Fibroblast of skin of right biceps (primary cell): ENCODE results near the gene SUSD2.
"Not testable (repeated sequence)": the region's sequence is repeated elsewhere in the genome, so short reads cannot be mapped to it uniquely, and the experiment has no call there.

Source experiments
- DNase-seq: peaks from one replicate; pipeline ENCODE4 v3.0.0-alpha.2; 2013

Gene SUSD2

DNA sequence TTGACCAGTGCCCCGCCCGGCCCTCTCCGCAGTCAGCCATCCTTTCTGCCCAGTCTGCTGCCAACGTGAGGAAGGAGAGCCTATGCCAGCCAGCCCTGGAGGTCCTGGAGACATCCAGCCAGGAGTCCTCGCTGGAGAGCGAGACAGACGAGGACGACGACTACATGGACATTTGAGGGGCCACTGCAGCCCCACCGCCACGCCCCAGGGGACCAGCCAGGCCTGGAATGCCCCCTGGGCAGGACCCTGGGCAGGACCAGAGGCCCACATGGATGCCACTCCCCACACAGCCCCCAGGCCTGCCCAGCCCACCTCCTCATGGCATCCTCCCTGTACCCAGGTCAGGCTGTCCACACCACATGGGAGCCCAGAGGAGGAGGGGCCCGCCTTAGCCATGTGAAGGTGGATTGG lies 3.3 kb upstream of the SUSD2 start:
- no peak for DNase-seq

DNA sequence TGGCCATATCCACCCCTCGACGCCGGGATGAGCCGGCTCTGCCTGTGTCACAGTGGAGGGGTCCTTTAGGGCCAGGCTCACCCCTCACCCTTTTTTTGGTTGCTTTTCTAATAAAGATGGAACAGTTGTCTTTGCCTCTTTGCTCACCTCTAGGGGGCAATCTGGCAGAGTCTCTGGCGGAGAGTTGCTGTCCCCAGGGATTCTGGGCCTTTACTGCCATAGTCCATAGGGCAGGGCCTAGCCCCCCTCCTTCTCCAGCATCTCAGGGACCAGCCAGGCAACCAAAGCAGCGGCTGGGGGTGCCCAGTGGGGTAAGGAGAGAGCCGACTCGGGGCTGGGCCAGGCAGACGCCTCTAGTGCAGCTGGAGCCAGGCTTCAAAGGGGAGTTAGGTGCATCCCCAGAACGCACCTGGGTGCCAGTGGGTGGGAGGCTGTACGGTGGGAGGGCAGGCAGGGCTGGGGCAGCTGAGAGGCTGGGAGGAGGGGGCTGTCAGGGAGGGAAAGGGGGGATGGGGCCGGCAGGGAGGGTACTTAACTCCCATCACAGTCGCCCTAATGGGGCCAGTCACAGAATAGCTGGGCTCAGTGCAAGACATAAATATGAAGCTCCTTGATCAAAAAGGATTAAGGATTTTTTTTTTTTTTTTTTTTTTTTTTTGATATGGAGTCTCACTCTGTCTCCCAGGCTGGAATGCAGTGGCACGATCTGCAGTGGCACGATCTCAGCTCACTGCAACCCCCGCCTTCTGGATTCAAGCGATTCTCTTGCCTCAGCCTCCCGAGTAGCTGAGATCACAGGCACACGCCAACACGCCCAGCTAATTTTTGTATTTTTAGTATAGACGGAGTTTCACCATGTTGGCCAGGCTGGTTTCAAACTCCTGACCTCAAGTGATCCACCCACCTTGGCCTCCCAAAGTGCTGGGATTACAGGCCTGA lies 2.5 kb upstream of the SUSD2 start:
- peak; percentile 22 for DNase-seq

DNA sequence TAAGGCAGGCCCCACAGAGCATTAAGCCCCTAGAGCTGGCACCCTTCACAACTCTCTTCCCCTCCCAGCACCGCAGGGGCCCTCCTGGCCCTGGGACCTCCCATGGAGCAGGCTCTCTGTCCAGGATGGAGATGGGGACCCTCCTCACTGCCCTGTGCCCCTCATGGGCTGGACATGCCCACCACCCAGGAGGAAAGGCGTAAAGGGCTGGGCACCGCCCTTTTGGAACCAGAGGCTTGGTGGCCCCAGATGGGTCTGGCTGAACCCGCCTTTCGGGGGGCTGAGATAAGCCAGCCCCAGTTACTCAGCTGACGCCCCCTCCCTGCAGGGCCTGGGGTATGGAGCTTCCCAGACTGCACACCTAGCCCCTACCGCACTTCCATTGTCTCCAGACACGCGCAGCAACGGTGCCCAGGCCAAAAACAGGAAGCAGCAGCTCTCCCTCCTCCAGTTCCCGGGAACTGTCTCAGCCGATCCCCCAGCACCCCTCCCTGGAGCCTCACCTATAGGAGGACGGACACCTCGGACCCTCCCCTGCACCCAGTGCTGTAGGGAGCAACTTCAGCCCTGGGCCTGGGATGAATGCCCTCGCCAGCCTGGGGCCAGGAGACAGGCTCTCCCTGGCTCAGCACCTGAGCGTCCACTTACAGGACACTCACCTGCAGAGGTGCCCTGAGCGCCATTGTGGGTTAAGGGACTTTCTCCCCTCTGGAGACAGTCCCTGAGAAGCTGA lies 1.6 kb upstream of the SUSD2 start:
- DNase-seq = no peak

DNA sequence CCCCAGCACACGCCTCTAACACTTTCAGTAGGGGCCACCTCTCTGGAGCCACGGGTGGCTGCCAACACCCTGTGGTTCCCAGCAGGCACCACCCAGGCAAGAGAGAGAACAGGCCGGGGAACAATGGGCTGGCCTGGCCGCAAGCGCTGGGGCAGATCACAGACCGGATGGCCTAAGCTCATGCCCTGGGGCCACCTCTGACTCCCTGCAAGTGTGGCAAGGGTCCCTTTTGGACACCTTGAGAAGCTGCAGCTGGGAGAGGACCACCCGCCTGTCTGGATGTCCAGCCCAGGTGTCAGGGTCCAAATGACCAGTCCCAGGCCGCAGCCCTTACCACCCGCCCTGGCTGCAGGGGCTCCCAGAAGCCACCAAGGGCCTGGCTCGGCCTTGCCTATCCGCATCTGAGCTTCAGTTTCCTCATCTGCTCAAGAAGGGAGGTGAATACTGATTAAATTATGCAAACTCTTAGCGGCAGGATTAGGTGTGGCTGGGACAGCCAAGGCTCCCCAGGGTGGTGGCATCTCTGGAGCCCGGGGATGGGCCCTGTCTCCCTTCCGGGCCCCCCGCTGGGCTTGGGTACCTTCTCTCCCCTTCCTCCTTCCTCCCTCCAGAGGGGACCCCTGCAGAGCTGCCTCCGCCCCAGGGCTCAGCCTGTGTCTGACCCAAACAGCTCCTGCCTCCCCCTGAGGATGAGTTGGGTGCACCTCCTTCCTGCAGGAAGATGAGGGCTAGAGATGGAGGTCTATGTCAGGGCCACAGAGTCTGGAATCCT lies 785 bp upstream of the SUSD2 start:
- DNase-seq = no peak

DNA sequence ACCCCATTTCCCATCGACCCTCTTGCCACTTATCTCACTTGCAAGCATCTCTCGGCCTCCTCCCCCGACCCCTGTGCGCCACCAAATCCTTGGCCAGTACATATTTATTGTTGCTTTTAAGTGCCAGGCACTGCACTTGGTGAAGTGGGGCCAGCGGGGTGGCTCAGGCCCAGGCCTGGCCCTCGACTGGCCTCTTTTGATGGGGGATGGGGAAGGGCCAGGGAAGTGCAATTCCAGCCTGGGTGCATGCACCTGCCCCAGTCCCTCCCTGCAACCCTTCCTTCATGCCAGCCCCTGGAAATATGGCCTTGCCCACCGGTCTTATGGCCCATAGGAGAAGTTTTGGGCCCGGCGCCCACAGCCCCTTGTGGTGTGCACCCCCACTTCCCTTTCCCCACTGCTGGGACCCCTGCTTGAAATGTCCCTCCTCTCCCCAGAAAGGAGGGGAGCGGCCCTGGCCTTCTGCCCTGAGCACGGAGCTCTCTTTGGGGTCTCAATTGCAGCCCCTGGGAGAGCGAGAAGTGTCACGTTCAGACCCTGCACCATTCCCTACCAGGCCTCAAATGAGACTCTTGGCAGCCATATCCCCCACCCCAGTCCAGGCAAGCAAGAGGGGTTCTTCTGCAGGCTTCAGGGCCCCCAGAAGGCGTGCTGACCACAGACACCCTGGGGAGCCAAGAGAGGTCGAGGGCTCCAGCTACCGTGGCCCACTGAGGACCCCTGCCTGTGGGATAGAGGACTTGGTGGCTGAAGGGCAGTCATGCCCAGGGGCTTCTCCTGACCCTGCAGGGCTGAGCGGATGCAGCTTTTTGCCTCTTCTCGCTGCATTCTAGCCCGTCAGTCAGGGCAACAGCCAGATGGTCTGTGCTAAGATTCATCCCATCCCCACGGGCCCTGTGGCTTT lies 961 bp downstream of the SUSD2 start:
- no peak for DNase-seq

DNA sequence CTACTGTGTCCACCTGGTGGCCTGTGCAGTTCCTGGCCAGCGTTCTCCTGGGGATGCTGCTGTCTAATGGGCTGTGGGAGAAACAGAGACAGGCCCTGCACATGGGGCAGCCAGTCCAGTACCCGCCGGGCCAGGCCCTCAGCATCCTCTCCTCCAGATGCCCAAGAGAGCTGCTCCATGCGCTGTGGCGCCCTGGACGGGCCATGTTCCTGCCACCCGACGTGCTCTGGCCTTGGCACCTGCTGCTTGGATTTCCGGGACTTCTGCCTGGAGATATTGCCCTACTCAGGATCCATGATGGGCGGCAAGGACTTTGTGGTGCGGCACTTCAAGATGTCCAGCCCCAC lies 1.6 kb downstream of the SUSD2 start:
- DNase-seq = not testable (repeated sequence)

DNA sequence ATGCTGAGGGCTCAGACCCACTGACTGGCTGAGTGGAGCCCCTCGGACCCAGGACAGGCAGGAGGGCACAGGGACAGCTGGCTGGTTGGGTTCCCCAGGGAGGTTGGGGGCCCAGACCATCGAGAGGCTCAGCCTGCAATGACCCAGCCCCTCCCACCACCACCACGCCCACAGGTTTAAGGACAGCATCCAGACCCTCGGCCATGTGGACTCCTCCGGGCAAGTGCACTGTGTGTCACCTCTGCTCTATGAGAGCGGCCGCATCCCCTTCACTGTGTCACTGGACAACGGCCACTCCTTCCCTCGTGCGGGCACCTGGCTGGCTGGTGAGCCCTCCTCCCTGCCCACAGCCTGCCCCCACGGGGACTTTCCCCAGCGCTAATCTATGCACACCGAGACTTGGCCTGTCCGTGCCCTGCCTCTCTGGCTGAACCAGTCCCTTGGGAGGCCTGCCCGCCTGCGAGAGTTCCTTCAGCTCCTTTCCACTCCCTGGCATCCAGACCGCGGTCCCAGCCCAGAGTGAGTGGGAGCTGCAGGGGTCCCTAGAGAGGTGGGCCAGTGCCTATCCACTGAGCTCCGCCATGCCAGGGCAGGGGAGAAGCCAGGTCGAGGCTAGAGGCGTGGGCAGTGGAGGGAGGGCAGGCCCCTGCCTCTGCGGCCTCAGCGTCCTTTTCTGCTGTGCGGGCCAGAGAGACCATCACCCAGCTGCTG lies 2.2 kb downstream of the SUSD2 start:
- no peak for DNase-seq

DNA sequence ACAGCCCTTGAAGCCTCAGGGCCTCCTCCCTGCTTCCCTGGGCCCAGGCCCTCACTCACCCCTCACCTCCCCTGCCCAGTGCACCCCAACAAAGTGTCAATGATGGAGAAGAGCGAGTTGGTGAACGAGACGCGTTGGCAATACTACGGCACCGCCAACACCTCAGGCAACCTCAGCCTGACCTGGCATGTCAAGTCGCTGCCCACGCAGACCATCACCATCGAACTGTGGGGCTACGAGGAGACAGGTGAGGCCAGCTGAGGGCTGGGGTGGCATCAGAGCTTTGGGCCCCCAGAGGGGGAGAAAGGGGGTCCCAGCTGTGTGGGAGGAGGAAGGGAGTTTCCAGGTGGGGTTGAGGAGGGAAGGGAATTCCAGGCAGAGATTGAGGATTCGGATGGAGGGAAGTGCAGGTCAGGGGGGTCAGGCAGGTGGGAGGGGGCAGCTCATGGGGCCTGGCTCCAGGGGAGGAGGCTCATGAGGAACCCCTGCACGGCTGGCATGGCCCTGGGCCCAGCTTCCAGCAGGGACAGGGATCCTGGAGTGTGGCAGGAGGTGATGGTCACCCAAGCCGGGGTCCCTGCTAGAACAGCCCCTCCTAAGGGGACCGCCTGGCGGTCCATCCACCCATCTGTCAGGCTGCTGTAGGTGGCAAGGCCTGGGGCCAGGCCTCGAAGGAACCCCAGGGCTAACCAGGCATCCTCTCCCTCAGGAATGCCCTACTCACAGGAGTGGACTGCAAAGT lies 2.9 kb downstream of the SUSD2 start:
- no peak for DNase-seq

DNA sequence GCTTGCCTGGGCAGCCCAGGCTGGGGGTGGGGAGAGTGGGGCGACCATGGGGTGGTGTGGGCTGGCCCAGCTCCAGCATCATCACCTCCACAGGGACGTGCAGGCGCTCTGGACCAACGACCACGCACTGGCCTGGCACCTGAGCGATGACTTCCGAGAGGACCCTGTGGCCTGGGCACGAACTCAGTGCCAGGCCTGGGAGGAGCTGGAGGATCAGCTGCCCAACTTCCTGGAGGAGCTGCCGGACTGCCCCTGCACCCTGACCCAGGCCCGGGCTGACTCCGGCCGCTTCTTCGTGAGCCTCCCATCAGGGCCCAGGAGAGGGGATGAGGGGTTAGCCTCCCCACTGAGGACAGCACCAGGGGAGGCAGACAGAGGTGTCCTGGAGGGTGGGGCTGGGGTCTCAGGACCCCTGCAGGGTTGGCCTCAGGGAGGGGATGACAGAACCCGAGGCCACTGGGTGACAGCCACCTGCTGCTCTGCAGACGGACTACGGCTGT lies 3.8 kb downstream of the SUSD2 start:
- DNase-seq = no peak

DNA sequence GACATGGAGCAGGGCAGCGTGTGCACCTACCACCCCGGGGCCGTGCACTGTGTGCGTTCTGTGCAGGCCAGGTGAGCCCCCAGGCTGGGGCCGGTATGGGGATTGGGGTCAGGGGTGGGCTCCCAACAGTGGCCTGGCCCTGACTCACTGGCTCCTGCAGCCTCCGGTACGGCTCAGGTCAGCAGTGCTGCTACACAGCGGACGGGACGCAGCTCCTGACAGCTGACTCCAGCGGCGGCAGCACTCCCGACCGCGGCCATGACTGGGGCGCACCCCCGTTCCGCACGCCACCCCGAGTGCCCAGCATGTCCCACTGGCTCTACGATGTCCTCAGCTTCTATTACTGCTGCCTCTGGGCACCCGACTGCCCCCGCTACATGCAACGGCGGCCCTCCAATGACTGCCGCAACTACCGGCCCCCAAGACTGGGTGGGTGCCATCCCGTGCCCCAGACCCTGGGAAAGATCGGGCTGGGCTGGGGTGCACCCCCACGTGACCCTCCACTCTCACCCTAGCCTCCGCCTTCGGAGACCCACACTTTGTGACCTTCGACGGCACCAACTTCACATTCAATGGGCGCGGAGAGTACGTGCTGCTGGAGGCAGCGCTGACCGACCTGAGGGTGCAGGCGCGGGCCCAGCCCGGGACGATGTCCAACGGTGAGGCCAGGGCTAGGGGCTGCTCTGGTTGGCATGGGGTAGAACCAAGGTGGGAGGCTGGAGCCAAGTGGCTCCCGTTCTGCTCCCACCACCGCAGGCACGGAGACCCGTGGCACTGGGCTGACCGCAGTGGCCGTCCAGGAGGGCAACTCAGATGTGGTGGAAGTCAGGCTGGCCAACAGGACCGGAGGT lies 4.4 kb downstream of the SUSD2 start:
- DNase-seq = no peak

DNA sequence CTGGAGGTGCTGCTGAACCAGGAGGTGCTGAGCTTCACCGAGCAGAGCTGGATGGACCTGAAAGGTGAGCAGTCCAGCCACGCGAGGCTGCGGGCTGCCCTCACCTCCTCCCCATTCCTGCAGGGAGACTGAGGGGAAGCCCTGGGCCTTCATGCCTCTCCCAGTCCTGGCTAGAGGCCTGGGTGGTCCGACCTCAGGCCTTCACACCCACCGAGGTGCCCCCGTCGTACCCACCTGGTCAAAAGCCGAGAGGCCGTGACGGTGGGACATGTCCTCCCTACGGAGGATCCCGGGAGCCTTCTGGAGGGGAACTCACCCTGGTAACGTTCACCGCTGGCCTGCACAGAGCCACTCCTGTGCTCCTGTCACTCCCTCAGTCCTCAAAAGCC lies 5.1 kb downstream of the SUSD2 start:
- DNase-seq = no peak

DNA sequence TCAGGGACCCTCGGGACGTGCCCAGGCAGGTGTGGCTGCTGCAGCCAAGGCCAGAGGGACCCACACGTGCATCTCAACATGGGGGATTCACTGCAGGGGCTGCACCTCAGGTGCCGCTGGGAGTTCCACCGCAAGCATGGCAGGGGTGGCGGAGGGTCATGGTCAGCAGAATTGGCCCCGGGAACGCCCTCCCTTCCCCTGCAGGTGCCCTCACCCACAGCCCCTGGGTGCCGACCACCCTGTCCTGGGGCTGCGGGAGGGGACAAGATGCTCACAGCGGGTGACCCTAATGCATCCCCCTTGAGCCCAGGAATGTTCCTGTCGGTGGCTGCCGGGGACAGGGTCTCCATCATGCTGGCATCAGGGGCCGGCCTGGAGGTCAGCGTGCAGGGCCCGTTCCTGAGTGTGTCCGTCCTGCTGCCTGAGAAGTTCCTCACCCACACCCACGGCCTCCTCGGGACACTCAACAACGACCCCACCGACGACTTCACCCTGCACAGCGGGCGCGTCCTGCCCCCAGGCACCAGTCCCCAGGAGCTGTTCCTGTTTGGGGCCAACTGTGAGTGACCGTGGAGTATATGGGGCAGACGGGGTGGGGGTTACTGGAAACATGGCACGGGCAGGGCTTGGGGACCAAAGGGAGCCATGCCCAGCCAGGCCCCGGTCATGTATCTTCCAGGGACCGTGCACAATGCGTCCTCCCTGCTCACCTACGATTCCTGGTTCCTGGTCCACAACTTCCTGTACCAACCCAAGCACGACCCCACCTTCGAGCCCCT lies 5.8 kb downstream of the SUSD2 start:
- DNase-seq = no peak

DNA sequence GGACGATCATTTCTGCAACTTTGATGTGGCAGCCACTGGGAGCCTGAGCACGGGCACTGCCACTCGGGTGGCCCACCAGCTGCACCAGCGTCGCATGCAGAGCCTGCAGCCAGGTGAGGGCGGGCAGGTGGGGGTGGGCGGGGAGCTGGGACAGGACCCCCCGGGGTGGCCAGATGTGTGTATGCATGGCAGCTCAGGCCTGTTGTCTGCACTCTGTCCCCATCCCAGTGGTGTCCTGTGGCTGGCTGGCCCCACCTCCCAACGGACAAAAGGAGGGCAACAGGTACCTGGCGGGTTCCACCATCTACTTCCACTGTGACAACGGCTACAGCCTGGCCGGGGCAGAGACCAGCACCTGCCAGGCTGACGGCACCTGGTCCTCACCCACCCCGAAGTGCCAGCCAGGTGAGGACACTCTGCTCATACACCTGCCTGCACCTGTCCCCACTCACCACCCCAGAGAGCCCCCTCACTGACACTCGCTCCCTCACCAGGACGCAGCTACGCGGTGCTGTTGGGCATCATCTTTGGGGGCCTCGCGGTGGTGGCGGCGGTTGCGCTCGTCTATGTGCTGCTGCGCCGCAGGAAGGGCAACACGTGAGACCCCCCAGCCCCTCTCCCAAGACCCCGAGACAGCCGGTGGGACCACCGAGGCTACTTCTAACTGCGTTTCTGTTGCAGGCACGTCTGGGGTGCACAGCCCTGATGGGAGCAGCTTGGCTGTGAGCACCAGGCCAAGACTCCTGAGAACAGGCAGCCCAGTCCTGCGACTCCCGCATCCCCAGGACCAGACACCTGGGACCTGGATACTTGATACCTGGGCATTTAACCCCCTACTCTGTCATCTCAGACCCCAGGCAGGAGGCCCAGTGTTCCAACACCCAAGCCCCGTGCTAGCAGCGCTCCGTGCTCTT lies 6.7 kb downstream of the SUSD2 start:
- DNase-seq = no peak

DNA sequence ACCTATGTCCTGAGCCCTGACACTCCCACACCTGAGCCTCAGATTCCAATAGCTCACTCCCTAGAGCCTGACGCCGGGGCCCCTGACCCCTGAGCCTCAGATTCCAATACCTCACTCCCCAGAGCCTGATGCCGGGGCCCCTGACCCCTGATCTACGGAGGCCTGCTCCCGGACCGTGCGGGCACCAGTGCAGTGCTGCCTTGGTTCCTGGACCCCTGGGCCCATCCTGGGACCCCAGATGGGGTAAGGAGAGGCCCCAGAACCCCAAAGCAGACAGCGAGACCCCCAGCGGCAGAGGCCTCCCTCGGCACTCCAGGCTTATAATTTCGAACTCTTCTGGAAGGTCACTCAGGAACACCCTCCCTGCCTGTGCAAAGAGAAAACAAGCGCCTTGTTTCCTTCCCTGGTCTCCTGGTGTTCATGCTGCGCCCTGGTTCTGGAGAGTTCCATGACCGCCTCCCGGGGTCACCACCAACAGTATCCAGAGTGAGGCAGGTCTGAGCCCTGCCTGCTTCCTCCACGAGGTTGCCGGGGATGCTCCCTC lies 7.5 kb downstream of the SUSD2 start:
- no peak for DNase-seq

DNA sequence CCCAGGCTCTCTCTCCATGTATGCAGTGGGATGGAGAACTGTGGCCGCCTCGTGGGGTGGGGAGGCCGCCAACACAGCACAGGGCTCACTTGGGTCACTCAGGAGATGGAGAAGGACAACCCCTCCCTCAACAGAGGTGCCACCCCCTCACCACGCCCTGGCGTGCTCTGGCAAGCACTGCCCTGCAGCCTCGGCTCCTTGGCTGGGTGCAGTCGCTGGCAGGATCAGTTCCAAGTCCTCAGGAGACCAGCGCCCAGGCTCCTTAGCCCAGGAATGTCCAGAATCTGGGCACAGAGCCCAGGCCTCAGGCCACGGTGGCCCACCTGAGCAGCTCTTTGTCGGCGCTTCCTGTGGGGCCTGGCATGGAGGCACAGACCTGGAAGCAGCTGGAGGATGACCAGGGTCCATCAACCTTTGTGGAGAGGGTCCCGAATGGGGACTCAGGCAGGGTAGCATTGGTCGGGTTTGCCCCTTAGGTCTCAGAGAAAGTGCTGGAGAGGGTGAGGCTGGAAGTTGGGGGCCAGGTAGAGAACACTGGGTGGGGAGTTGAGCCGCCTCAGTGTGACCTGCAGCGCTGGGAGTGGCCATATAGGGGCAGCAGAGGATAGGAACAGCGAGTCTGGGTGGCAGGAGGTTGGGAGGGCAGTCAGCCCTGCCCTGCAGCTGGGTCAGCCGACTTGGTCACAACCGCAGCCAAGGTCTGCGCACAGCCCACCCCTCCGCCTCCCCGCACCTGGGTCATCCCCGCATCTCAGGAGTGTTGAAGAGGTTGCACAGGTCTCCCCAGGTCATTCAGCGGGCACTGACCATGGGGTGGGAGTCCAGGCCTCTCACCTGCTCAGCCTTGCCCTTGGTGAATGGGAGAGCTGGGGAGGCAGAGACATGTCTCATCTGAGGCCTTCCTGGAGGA lies 8.2 kb downstream of the SUSD2 start:
- peak; percentile 37 for DNase-seq

DNA sequence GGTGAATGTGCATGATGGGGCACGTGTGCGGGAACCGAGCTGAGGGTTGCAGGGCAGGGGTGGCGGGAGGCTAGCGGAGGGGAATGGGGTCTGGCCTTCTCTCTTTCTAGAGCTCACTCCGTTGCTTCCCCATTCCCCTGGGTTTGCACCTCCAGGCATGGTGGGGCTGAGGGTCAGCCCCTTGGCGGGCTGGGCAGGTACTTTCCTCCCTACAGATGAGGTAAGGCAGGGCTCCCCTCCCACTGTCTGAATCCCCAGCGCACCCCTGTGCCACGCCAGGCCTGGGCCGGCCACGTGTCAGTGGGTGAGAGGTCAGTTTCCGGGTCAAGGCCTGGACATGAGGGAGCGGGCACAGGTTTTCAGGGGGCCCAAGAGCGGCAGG lies 8.9 kb downstream of the SUSD2 start:
- no peak for DNase-seq
